ENCODE data around the gene COL6A1. TPM values are rescaled to one million over a fixed set of nuclear protein-coding genes. Genes with fewer than 3 reads are reported as not detected.

The COL6A1 gene
- total and polyA plus RNA-seq, 2 donors (not counting 3 experiments of a cell fraction or from before 2014, with no cell fraction given): 30.1 to 42.4 TPM

DNA sequence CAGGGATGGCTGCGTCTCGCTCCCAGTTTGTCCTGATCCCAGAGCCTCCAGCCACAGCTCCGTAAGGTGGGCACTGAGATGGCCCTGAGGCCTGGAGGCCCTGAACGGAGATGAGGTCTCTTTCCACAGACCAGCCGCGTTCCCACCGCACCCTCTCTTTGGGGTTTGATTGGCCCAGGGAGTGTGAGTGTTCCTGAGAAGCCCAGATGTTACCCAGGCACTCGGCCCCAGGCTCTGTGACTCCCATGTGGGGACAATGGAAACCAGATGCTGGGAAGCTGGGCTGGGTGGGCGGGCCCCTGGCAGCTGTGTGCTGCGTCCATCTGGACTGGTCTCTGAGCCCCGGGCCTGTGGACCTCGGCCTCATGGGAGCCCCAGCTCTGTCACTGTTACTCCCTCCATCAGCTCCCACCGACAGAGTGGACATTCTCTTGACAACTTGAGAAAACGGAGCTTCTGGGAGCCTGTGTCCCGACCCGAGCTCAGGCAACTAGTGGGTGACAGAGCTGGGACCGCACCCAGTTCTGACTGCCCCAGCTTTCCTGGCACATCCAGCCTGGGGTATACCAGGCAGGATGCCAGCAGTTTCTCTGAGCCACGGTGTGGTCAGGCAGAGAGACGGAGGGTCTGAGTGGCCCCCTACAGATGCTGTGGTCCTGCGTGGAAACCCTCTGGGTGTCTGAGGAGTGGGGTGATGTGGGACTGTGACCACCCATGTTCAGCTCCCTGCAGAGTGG lies 9.8 kb upstream of the COL6A1 start:
- H3K9me3 ChIP-seq (replicated peaks; ENCODE audit: control insufficient read depth, insufficient read depth, low read length): no peaks in the 10 kb centered on the region
- H3K9me1 ChIP-seq (replicated peaks; ENCODE audit: control insufficient read depth, extremely low read depth, insufficient read depth, low read length): no peaks in the 10 kb centered on the region
- H3K4me2 ChIP-seq (ENCODE audit: insufficient read depth, low read length): no peak overlapping the region
- H3K4me3 ChIP-seq (replicated peaks in 1 of 3; ENCODE audit: insufficient read depth in 1 of 3, low read depth in 1 of 3, low read length in 3 of 3): no peak overlapping the region
- DNase-seq (ENCODE audit: low read depth, low spot score) (no peak), FAIRE-seq (no peak)
- ChIA-PET CTCF (interaction anchor here (0.6 to 5.1 kb wide), 4 partner anchors 9 to 171 kb away, joined by 3 to 78 read pairs (median 3); partner anchors contain the start of gene COL6A1), POLR2A (no interaction called here)
- peaks cover 29% of the 10 kb centered on the region for H3K4me1 ChIP-seq (ENCODE audit: control insufficient read depth, extremely low read depth, insufficient read depth, low read length)
- BruUV-seq (replicated peaks): no TSS peak
- H4K20me1 ChIP-seq (replicated peaks; ENCODE audit: control insufficient read depth, extremely low read depth, insufficient read depth, low read length): no peaks in the 10 kb centered on the region
- no peak overlapping the region for H3K9ac ChIP-seq (replicated peaks; ENCODE audit: extremely low read depth, insufficient read depth, low read length)
- H3K79me2 ChIP-seq (ENCODE audit: control insufficient read depth, insufficient read depth, low read length): no peaks in the 10 kb centered on the region
- H3K27me3 ChIP-seq (ENCODE audit: control insufficient read depth in 2 of 2, insufficient read depth in 2 of 2, low read length in 2 of 2): peaks cover 0 to 2% of the 10 kb centered on the region in 2 experiments
- H3K36me3 ChIP-seq (ENCODE audit: control insufficient read depth in 2 of 2, extremely low read depth in 1 of 2, insufficient read depth in 2 of 2, low read length in 2 of 2): no peaks in the 10 kb centered on the region
- no peak overlapping the region for H2AFZ ChIP-seq (ENCODE audit: low read depth, low read length)
- H3K27ac ChIP-seq (ENCODE audit: insufficient read depth, low read depth, low read length): no peak overlapping the region
- TF ChIP-seq EZH2 (IDR thresholded peaks at IDR 0.05; ENCODE audit: borderline replicate concordance, low read depth, low read length, severe bottlenecking) (peak; percentile 2), POLR2A (IDR thresholded peaks at IDR 0.05; ENCODE audit: low read depth, low read length) (no peak)
- intact Hi-C loops (cut with micrococcal nuclease): loop anchor here (2.0 to 5.0 kb wide), 3 partner anchors 126 to 353 kb away; partner anchors contain the start of genes COL6A2, LSS and PCNT
- dilution Hi-C loops (cut with MboI; ENCODE audit: extremely low pct_ligation_motif_present, low sequenced_read_pairs): no loop called here

- H3K4me2 ChIP-seq (ENCODE audit: insufficient read depth, low read length): peak overlapping the region; percentile 54
- H3K4me3 ChIP-seq (replicated peaks in 1 of 3; ENCODE audit: insufficient read depth in 1 of 3, low read depth in 1 of 3, low read length in 3 of 3): no peak overlapping the region
- intact Hi-C loops (cut with micrococcal nuclease) (loop anchor here (5.0 kb wide), 2 partner anchors 125 to 255 kb away; partner anchors contain the start of genes COL6A2 and LSS), dilution Hi-C loops (cut with MboI; ENCODE audit: extremely low pct_ligation_motif_present, low sequenced_read_pairs) (no loop called here)
- ChIA-PET POLR2A (no interaction called here), CTCF (interaction anchor here (0.6 to 5.1 kb wide), 3 partner anchors 9 to 170 kb away, joined by 3 to 78 read pairs (median 3); partner anchors contain the start of gene COL6A1)
- H3K4me1 ChIP-seq (ENCODE audit: control insufficient read depth, extremely low read depth, insufficient read depth, low read length): peaks cover 29% of the 10 kb centered on the region
- H3K9me1 ChIP-seq (replicated peaks; ENCODE audit: control insufficient read depth, extremely low read depth, insufficient read depth, low read length): no peaks in the 10 kb centered on the region
- no peak overlapping the region for H3K27ac ChIP-seq (ENCODE audit: insufficient read depth, low read depth, low read length)
- no peaks in the 10 kb centered on the region for H4K20me1 ChIP-seq (replicated peaks; ENCODE audit: control insufficient read depth, extremely low read depth, insufficient read depth, low read length)
- FAIRE-seq (no peak), DNase-seq (ENCODE audit: low read depth, low spot score) (no peak)
- no peak overlapping the region for H3K9ac ChIP-seq (replicated peaks; ENCODE audit: extremely low read depth, insufficient read depth, low read length)
- H3K27me3 ChIP-seq (ENCODE audit: control insufficient read depth in 2 of 2, insufficient read depth in 2 of 2, low read length in 2 of 2): peaks cover 0 to 2% of the 10 kb centered on the region in 2 experiments
- no peaks in the 10 kb centered on the region for H3K79me2 ChIP-seq (ENCODE audit: control insufficient read depth, insufficient read depth, low read length)
- BruUV-seq (replicated peaks): no TSS peak
- no peak overlapping the region for H2AFZ ChIP-seq (ENCODE audit: low read depth, low read length)
- H3K9me3 ChIP-seq (replicated peaks; ENCODE audit: control insufficient read depth, insufficient read depth, low read length): no peaks in the 10 kb centered on the region
- H3K36me3 ChIP-seq (ENCODE audit: control insufficient read depth in 2 of 2, extremely low read depth in 1 of 2, insufficient read depth in 2 of 2, low read length in 2 of 2): no peaks in the 10 kb centered on the region
- no peak for TF ChIP-seq POLR2AphosphoS5 (IDR thresholded peaks at IDR 0.05; ENCODE audit: insufficient read depth, low read depth, low read length)
- TF ChIP-seq, protein P1, sequence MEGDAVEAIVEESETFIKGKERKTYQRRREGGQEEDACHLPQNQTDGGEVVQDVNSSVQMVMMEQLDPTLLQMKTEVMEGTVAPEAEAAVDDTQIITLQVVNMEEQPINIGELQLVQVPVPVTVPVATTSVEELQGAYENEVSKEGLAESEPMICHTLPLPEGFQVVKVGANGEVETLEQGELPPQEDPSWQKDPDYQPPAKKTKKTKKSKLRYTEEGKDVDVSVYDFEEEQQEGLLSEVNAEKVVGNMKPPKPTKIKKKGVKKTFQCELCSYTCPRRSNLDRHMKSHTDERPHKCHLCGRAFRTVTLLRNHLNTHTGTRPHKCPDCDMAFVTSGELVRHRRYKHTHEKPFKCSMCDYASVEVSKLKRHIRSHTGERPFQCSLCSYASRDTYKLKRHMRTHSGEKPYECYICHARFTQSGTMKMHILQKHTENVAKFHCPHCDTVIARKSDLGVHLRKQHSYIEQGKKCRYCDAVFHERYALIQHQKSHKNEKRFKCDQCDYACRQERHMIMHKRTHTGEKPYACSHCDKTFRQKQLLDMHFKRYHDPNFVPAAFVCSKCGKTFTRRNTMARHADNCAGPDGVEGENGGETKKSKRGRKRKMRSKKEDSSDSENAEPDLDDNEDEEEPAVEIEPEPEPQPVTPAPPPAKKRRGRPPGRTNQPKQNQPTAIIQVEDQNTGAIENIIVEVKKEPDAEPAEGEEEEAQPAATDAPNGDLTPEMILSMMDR (IDR thresholded peaks at IDR 0.05; ENCODE audit: extremely low read depth in 1 of 2, insufficient read depth in 1 of 2, low read depth in 1 of 2, low read length in 2 of 2): no peak
- no peak for TF ChIP-seq POLR2A (IDR thresholded peaks at IDR 0.05; ENCODE audit: low read depth, low read length)
- no peak for TF ChIP-seq FOS (IDR thresholded peaks at IDR 0.05; ENCODE audit: borderline replicate concordance, insufficient read depth, low read length)
- no peak for TF ChIP-seq JUN (IDR thresholded peaks at IDR 0.05; ENCODE audit: borderline replicate concordance, insufficient read depth, insufficient read length, low read depth)
- no peak for TF ChIP-seq MAX (IDR thresholded peaks at IDR 0.05; ENCODE audit: insufficient read depth, insufficient read length)
- no peak for TF ChIP-seq MYC (IDR thresholded peaks at IDR 0.05; ENCODE audit: low read depth, low read length)
- TF ChIP-seq EZH2 (IDR thresholded peaks at IDR 0.05; ENCODE audit: borderline replicate concordance, low read depth, low read length, severe bottlenecking): no peak
- no peak for TF ChIP-seq GATA2 (IDR thresholded peaks at IDR 0.05; ENCODE audit: insufficient read depth, insufficient read length, low read depth, low read length)
Observed at GRCh38 chr21:45972353-45972715, 9.2 kb upstream of the COL6A1 start.

All from endothelial cell of umbilical vein (primary cell).